Natural killer cell treated with Interleukin-12 subunit alpha and Interleukin-12 subunit beta and Interleukin-15 and Interleukin-18, amount 100 ng/mL, for 72 hours (primary cell): ENCODE measurements around the gene EOLA2. TPM values are rescaled to one million over a fixed set of nuclear protein-coding genes. Genes with fewer than 3 reads are reported as not detected.
A peak's percentile ranks its signal among the peaks of the same experiment; 100 is the strongest.
"Not testable (repeated sequence)": the region's sequence is repeated elsewhere in the genome, so short reads cannot be mapped to it uniquely, and the experiment has no call there.

Experiments used
- ATAC-seq, 2 donors: fragments of 150-1000 bp; cut with Tn5 transposase in 1 of 2; sonication (Bioruptor Pico), chemical (Tn5 transposase) in 1 of 2; 2 replicates each; pipeline ENCODE4 v1.10.0; 2021
- DNase-seq: peaks from one replicate; pipeline ENCODE4 v3.0.0; 2022; ENCODE audit warnings: low spot score
- H3K27ac Mint-ChIP-seq, 2 donors: 1 replicate in 1 of 2; 2 replicates in 1 of 2; pipeline ENCODE4 v1.8.0; 2022; ENCODE audit warnings: mixed read lengths in 2 of 2, mild to moderate bottlenecking in 1 of 2, moderate library complexity in 1 of 2
- H3K27me3 Mint-ChIP-seq, 2 donors: 1 replicate in 1 of 2; 2 replicates in 1 of 2; pipeline ENCODE4 v1.8.0; 2022; ENCODE audit warnings: mixed read lengths in 2 of 2
- H3K36me3 Mint-ChIP-seq: one replicate; pipeline ENCODE4 v1.8.0; 2022; ENCODE audit warnings: mixed read lengths
- H3K4me1 Mint-ChIP-seq, 2 donors: 1 replicate in 1 of 2; 2 replicates in 1 of 2; pipeline ENCODE4 v1.8.0; 2022; ENCODE audit warnings: low read depth in 2 of 2, mixed read lengths in 2 of 2, mild to moderate bottlenecking in 1 of 2
- H3K4me3 Mint-ChIP-seq: one replicate; pipeline ENCODE4 v1.8.0; 2022; ENCODE audit warnings: mixed read lengths
- H3K9me3 Mint-ChIP-seq: 2 replicates; pipeline ENCODE4 v1.8.0; 2022; ENCODE audit warnings: mixed read lengths
- total RNA-seq, 2 donors: library from RNA; stranded (reverse); gene quantifications; one replicate each; pipeline ENCODE4 v1.2.3, GENCODE V29; 2022

Gene EOLA2
- total RNA-seq, 2 donors from 2014 or later: 46.9 to 64.3 TPM

DNA sequence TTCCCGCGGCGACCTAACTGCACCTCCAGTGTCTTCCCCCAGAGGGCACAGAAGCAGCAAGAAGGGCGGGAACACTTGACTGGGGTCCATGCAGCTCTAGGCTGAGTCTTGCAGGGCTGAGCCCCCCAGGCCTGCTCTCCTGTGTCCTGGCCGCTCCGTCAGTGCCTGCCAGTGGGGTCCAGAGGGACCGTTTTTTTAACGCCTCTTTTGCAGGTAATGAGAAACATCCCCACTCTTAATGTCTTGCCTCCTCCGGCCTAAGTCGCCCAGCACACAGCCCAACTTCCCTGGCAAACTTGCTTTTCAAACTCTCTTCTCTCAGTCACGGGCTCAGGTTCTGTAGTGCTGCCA is 2.4 kb upstream of the EOLA2 start:
- H3K4me3 Mint-ChIP-seq: peak overlapping the region; percentile 92
- peak overlapping the region; percentile 87 to 89 for H3K27ac Mint-ChIP-seq
- H3K4me1 Mint-ChIP-seq, H3K27me3 Mint-ChIP-seq, DNase-seq, H3K9me3 Mint-ChIP-seq, H3K36me3 Mint-ChIP-seq, ATAC-seq: not testable (repeated sequence)

DNA sequence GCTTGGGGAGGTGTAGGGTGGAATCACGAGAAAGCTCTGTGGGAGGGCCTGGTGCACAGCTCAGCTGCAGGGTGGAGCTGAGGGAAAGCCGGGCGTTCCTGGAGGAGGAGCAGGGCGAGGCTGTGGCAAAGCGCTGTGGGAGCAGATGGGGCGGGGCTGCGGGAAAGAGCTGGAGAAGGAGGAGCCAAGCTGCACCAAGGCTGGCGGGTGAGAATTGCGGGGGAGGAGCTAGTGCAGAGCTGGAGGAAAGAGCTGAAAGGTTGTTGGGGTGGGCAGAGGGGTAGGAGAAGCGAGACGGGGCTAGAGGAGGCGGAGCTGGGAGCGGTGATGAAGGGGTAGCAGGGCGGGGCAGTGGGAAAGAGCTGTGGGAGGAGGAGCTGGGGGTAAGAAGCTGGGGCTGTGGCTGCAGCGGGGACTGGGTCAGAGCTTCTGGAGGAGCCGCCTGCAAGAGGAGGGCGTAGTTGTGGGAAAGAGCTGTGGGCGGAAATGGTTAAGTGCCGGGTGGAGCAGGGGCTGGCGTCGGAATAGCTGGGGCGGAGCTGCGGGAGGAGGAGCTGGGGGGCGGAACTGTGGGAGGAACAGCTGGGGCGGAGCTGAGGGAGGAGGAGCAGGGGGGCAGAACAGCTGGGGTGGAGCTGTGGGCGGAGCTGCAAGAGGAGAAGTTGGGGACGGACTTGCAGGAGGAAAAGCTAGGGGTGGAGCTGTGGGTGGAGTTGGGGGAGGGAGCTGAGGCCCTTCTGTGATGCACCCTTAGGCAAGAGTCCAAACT is 1.8 kb upstream of the EOLA2 start:
- peak; percentile 72 to 78 for ATAC-seq
- Mint-ChIP-seq H3K4me3 (peak overlapping the region; percentile 92), H3K27ac (peak overlapping the region; percentile 87 to 89), H3K9me3 (no peaks in the 10 kb centered on the region), H3K27me3 (no peaks in the 10 kb centered on the region), H3K36me3 (no peaks in the 10 kb centered on the region), H3K4me1 (peaks cover 0 to 4% of the 10 kb centered on the region in 2 donors)
- peak; percentile 93 for DNase-seq

DNA sequence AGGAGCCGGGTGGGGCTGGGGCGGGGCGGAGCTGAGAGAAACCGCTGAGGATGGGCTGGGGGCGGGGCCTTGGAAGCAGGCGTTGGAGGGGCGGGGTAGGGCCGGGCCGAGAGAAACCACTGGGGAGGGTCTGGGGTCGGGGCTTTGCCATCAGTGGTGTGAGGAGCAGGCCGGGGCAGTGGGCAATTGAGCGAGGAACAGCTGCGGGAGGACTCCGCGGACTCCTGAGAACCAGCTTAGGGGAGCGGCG is 1.3 kb upstream of the EOLA2 start:
- peak overlapping the region; percentile 87 to 89 for H3K27ac Mint-ChIP-seq
- peaks cover 0 to 4% of the 10 kb centered on the region in 2 donors for H3K4me1 Mint-ChIP-seq
- H3K4me3 Mint-ChIP-seq: peak overlapping the region; percentile 92
- DNase-seq (no peak), ATAC-seq (peak; percentile 52 to 64)
- no peaks in the 10 kb centered on the region for H3K36me3 Mint-ChIP-seq
- H3K27me3 Mint-ChIP-seq: no peaks in the 10 kb centered on the region
- H3K9me3 Mint-ChIP-seq: no peaks in the 10 kb centered on the region

DNA sequence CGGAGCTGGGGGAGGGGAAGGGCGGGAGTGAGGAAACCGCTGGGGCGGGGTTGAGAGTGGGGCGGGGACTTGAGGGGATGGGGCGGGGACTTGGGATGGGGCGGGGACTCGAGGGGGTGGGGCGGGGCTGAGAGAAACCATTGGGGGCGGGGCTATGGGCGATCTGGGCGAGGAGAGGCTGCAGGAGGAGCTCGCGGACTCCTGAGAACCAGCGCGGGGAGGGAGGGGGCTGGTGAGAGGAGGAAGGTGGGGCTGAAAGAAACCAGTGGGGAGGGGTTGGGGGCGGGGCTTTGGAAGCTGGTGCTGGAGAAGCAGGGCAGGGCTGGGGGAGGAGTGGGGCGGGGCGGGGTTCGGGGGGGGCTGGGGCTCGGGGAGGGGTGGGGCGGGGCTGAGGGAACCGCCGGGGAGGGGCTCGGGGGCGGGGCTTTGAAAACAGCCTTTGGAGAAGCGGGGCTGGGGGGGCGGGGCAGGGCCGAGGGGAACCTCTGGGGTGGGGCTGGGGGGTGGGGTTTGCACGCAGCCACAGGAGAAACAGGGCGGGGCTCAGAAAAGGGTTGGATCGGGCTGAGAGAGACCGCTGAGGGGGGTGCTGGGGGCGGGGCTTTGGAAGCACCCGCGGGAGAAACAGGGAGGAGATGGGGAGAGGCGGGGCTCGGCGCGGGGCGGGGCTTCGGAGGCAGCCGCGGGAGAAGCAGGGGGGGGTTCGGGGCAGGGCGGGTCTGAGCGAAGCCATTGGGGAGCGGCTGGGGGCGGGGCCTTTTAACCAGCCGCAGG is 777 bp upstream of the EOLA2 start:
- peak overlapping the region; percentile 92 for H3K4me3 Mint-ChIP-seq
- no peaks in the 10 kb centered on the region for H3K36me3 Mint-ChIP-seq
- peak overlapping the region; percentile 82 to 88 for H3K27ac Mint-ChIP-seq
- H3K27me3 Mint-ChIP-seq: no peaks in the 10 kb centered on the region
- ATAC-seq (peak; percentile 39 to 46), DNase-seq (peak; percentile 92)
- no peaks in the 10 kb centered on the region for H3K9me3 Mint-ChIP-seq
- H3K4me1 Mint-ChIP-seq: peaks cover 0 to 4% of the 10 kb centered on the region in 2 donors

DNA sequence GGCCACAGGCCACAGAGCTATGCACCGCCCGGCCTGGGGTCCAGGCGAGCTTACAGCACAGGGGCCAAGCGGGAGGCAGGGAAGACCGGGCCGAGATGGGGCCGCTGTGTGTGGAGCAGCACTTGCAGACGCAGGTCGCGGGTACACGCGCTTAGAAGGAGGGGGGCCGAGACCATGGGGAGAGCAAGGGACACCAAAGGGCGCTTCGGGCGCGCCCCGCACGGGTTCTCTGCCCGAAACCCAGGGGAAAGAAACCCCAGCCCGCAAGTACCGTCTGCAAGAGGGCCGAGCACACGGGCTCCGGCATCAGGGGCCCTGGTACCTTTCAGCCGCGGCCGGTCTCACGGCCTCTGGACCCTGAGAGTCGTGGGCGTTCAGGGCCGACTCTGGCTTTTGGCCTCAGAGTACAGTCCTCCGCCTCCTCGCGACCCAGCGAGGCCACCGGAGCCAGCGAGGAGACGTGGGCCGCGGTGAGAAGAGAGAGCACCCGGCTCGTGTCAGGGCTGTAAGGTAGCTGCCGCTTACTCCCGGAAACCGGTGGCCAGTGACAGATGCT is 342 bp downstream of the EOLA2 start:
- H3K9me3 Mint-ChIP-seq: no peaks in the 10 kb centered on the region
- no peaks in the 10 kb centered on the region for H3K27me3 Mint-ChIP-seq
- no peaks in the 10 kb centered on the region for H3K36me3 Mint-ChIP-seq
- peaks cover 0 to 4% of the 10 kb centered on the region in 2 donors for H3K4me1 Mint-ChIP-seq
- DNase-seq: no peak
- H3K4me3 Mint-ChIP-seq: peak overlapping the region; percentile 92
- ATAC-seq: no peak
- peak overlapping the region; percentile 82 to 88 for H3K27ac Mint-ChIP-seq

DNA sequence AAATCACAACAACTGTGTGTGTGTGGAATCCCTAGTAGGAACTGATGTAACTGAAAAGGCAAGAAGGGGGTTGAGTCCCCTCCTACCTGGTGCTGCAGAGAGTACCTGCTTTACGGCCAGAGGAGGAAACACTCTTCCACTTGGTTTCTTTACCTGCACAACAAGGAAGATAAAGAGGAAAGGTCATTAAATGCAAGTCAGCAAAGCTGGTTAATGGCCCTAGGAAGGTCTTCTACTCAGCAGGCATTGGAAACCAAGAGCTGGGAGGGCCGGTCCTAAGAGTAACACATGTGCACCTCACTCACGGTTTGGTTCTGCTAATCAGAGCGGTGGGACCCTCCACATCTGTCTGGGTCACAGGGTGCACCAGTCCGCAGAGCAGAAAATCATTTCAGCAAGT is 963 bp downstream of the EOLA2 start:
- not testable (repeated sequence) for H3K27me3 Mint-ChIP-seq, H3K4me1 Mint-ChIP-seq, DNase-seq, H3K36me3 Mint-ChIP-seq, H3K9me3 Mint-ChIP-seq, ATAC-seq
- Mint-ChIP-seq H3K27ac (peak overlapping the region; percentile 82 to 88), H3K4me3 (peak overlapping the region; percentile 92)

DNA sequence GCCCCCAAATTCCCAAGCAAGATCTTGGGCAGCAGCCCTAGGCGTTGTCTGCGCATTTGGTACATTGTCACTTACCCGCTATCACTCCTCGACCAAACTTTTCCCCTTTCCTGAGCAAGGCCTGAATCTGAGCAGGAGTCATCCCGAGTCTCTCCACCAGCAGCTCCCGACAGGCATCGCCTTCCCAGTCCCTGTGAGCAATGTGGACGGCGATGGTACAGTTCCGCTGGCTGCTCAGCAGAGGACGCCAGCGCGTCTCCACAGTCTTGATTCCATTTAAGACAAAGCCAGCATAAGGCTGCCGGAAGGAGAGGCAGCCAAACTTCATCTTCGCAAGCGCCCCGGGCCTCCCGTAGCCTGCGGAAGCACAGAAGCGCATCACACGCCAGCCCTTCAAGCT is 4.7 kb downstream of the EOLA2 start:
- H3K4me1 Mint-ChIP-seq, H3K27ac Mint-ChIP-seq, ATAC-seq: not testable (repeated sequence)

DNA sequence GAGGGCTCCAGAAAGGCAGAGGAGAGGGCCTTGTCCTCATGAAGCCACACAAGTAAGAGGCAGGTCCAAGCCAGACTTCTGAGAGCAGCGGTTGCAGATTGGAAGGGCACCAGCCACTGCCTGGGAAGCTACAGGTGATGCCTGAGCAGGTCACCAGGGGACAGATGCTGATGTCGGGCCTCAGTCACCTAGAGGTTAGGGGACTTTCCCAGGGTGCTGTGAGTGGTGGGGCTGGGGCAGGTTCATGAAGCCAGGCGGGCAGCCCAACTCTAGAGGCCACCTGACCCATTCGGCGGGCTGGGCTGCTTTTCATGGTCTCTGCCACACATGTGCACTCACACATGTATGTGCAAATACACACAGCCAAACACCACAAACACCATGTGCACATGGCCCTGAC is 5.3 kb downstream of the EOLA2 start:
- H3K4me1 Mint-ChIP-seq, H3K36me3 Mint-ChIP-seq, ATAC-seq, H3K4me3 Mint-ChIP-seq, H3K27ac Mint-ChIP-seq, H3K9me3 Mint-ChIP-seq, DNase-seq, H3K27me3 Mint-ChIP-seq: not testable (repeated sequence)

More for the DNA sequence above, 4.7 kb downstream of the EOLA2 start:
- not testable (repeated sequence) for DNase-seq, H3K27me3 Mint-ChIP-seq, H3K4me3 Mint-ChIP-seq, H3K9me3 Mint-ChIP-seq, H3K36me3 Mint-ChIP-seq

DNA sequence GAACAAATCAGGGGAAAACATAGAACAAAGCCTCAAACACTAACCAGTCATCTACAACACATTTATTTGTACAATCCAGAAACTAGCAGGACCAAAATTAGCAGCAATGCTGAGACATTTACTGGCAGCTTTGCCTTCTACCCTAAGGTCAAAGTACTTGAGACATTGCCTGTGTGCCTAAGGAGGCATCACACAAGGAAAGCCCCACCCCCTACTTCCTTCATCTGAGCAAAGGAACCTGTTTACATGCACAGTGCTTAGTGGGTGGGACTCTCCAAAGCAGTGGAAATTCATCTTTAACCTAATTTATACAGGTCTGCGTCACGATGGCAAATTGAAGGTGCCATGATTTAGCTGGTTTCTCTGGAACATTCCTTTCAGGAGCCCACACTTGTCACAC is 6.1 kb downstream of the EOLA2 start:
- H3K4me1 Mint-ChIP-seq, H3K27ac Mint-ChIP-seq, H3K9me3 Mint-ChIP-seq, H3K4me3 Mint-ChIP-seq, H3K36me3 Mint-ChIP-seq, DNase-seq, ATAC-seq, H3K27me3 Mint-ChIP-seq: not testable (repeated sequence)

DNA sequence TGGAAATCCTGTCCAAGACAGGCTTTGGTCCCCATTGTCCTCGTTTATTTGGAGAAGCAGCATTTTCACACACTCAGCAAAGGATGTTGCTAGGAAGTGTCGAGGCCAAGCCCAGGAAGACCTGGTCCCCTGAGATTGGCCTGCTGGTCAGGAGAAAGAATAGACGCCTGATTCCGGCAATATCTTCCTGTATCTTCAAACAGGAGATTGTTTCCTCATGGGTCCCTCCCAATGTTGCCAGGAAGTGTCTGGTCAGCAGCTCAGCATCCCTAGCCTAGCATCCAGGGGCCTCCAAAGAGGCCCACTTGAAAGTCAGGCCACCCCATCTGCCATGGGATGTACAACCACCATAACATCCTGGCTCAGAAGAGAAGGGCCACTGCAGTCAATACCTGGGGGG is 6.9 kb downstream of the EOLA2 start:
- H3K4me1 Mint-ChIP-seq, H3K36me3 Mint-ChIP-seq, H3K4me3 Mint-ChIP-seq, DNase-seq, H3K27me3 Mint-ChIP-seq, H3K9me3 Mint-ChIP-seq, ATAC-seq, H3K27ac Mint-ChIP-seq: not testable (repeated sequence)

DNA sequence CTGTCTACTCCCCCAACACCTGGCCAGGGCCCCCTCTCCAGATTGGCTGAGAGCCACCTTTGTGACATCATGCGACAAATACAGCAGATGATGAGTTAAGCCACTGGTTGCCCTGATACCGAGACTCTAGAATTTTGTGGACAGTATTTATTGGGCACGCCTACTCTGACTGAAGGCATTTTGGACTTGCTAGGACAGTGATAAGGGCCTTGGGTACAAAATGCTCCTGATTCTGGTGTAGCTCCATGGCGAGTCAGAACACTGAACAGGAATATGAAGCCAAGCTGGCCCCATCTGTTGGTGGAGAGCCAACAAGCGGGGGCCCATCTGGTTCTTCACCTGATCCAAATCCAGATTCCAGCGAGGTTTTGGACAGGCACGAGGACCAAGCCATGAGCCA is 8.9 kb downstream of the EOLA2 start, which contains the start of gene HSFX4:
HSFX4 (plus strand) TSS at position 174 of the 400 bp plus-strand sequence; CDS start at position 246, 72 bp downstream.
- not testable (repeated sequence) for H3K27me3 Mint-ChIP-seq, ATAC-seq, H3K27ac Mint-ChIP-seq, H3K36me3 Mint-ChIP-seq, H3K4me1 Mint-ChIP-seq, H3K9me3 Mint-ChIP-seq, DNase-seq, H3K4me3 Mint-ChIP-seq

DNA sequence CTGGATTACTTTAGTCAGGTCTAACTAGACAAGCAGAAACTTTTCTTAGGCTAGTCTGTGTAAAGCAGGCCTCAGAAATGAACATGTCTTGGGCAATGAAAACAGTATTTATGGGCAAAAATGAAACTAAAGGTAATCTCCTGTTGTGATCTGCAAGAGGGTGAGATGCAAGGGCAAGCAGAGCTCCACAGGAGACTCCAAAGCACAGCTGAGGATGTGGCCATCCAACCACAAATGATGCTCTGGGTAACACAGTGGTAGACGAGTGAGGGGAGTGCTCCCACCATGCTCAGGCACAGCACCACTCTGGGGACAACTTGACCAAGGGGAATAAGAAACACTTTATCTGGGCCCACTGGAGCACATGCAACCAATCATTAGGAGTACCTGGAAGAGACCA is 9.7 kb downstream of the EOLA2 start:
- not testable (repeated sequence) for H3K4me3 Mint-ChIP-seq, H3K4me1 Mint-ChIP-seq, H3K27ac Mint-ChIP-seq, H3K9me3 Mint-ChIP-seq, H3K27me3 Mint-ChIP-seq, DNase-seq, H3K36me3 Mint-ChIP-seq
- peak; percentile 48 to 79 for ATAC-seq

DNA sequence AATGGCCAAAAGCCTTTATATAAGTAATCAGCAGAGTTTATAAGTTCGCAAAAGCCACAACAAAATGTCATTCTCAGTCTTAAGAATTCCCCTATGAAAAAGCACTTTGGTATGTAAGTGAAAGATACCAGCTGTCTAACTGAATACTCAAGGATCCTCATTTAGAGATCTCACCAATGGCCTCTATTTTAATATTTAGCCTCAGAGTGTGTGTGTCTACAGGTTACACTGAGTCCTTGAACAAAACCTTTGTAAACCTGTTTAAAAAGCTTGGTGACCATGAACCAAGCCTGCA is 10.4 kb downstream of the EOLA2 start:
- not testable (repeated sequence) for DNase-seq, H3K9me3 Mint-ChIP-seq, H3K27me3 Mint-ChIP-seq, H3K27ac Mint-ChIP-seq, H3K4me1 Mint-ChIP-seq, H3K4me3 Mint-ChIP-seq, ATAC-seq, H3K36me3 Mint-ChIP-seq

DNA sequence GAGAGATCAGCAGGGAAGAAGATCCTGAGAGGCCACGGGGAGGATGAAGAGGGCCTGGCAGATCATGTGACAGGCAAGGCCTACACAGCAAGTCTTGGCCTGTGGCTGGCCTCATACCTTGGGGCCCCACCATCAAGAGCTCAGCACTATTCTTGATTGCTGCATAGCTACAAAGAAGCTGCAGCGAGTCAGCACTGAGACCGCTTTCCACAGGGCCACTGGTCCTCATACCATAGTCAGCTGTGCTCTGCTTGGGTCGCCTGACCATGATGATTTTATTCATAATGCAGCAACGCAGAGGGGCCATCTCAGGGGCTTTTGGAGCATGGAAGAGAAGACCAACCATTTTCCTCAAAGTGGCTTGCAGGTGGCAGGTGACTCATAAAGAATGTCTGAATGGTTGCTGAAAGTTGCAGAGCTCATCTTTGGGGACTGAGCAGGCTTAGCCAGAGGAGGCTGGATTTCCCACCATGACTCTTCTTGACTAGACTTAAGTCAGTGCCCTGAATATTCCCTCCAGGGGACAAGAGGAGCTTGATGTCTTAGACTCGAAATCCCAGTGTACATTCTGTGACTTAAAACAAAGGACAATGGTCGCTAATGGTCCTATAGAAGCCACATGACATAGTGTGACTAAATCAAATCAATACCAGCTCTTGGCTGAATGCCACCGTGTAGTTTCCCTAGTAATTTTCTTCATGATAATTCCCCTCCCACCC is 10.9 kb downstream of the EOLA2 start:
- ATAC-seq: peak; percentile 26 to 43
- not testable (repeated sequence) for H3K4me3 Mint-ChIP-seq, H3K4me1 Mint-ChIP-seq, H3K9me3 Mint-ChIP-seq, H3K27me3 Mint-ChIP-seq, H3K36me3 Mint-ChIP-seq, H3K27ac Mint-ChIP-seq, DNase-seq
